NCI-H1417 treated with DMSO at 0.1 percent for 48 hours (cell line): Measurements from ENCODE around the gene RRP7A.
"Not testable (repeated sequence)": the region's sequence is repeated elsewhere in the genome, so short reads cannot be mapped to it uniquely, and the experiment has no call there.

Experiments
- DNase-seq: peaks from one replicate; lab custom pipeline; 2025; lab: John Stamatoyannopoulos, UW

The RRP7A gene, protein sequence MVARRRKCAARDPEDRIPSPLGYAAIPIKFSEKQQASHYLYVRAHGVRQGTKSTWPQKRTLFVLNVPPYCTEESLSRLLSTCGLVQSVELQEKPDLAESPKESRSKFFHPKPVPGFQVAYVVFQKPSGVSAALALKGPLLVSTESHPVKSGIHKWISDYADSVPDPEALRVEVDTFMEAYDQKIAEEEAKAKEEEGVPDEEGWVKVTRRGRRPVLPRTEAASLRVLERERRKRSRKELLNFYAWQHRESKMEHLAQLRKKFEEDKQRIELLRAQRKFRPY

DNA sequence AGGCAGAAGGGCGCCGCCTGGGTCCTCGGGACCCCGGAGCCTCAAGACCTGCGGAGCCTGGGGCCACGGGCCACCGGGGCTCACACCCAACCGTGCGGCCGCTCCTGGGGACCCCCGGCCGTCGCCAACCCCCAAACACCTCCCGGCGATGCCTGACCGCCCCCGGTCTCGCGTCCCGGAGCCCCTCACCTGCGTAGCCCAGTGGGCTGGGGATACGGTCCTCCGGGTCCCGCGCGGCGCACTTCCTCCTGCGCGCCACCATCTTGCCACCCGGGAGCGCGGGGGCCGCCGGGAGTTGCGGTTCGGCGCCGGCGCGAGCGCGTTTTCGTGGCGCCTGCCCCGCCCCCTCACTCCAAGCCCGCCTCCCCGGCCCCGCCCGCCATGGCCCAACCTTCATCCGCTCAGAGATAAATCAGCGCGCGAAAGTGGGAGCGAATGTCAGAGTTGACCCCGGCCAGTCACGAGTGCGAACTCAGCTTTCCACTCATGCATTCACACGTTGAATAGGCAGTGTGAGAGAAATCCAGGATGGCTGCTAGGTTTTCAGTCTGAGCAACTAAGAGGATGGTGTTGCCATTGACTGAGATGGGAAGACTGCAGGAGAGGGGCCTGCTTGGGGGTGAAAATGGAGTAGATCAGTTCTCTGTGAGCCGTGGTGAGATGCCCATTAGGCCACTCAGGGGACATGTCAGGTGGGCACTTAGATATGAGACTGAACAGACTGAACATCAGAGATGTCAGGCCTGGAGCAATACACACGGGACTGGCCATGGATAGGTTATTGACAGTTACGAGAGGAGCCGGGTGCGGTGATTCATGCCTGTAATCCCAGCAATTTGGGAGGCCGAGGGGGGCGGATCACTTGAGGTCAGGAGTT lies at the start of gene RRP7A:
Gene RRP7A, minus strand, starts transcription at position 272 of the 877 bp plus-strand sequence. Its CDS starts 10 bp downstream, at position 262.
- DNase-seq: no peak

DNA sequence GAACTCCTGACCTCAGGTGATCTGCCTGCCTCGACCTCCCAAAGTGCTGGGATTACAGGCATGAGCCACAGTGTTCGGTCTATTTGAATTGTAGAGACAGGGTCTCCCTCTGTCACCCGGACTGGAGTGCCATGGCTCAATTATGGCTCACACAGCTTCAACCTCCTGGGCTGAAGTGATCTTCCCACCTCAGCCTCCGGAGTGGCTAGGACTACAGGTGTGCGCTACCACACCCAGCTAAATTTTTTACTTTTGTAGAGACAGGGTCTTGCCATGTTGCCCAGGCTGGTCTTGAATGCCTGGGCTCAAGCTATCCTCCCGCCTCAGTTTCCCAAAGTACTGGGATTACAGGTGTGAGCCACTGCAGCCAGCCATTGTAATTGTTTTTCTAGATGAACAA lies 48.4 kb upstream of the RRP7A start:
- not testable (repeated sequence) for DNase-seq

DNA sequence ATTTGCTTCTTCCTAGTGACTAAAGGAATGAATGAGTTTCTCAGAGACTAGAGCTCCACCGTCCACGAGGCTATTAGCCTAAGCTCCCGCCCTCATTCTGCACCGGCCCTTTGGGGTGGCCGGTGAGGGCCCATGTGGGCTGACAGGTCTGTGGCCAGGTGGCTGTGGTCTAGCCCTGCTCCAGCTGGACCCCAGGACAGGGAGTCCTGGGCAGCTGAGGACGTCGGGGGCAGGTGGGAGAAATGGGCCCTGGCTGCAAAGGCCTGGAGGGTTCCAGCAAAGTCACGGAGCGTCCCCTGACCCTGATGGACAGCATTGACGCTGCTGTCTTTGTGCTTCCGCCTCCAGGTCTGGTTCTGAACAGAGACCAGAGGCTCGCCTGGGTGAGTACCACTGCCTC lies 46.4 kb upstream of the RRP7A start:
- DNase-seq: no peak

DNA sequence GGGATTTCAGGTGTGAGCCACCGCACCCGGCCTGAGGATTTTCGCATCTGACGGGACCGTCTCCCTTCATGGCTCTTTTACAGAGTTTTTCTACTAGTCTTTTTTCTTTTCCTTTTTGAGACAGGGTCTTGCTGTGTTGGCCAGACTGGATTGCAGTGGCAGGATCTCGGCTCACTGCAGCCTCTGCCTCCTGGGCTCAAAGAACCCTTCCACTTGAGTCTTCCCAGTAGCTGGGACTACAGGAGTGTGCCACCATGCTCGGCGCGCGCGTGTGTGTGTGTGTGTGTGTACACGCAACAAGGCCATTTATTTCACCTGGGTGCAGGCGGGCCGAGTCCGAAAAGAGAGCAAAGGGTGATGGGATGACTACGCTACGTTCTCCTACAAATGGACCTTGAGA lies 45.1 kb upstream of the RRP7A start:
- DNase-seq: no peak

DNA sequence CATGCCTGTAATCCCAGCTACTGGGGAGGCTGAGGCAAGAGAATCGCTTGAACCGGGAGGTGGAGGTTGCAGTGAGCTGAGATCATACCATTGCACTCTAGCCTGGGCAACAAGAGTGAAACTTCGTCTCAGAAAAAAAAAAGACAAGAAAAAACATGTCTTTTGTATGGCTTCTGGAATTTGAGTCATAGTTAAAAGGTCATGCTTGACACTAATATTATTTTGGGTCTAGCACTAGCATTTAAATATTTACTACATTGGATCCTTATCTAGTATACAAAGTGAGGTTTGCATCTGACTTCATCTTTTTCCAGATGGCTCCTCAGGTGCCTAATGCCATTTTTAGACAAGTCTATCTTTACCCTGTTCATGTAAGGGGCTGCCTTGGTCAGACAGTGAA lies 44.3 kb upstream of the RRP7A start:
- DNase-seq: not testable (repeated sequence)

DNA sequence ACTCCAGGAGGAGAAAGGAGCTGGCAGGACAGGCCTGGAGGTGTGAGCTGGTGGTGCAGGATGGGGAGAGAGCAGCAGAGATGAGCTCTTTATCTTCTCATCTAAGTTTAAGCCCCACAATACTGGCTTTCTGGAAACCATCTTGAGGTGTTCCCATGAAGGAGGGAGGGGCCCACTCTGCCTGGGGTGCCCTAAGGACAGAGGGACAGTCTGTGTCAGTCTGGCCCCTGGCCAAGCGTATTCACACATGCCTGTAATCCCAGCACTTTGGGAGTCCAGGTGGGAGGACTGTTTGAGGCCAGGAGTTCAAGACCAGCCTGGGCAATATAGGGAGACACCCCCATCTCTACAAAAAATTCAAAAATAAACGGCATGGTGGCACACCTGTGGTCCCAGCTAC lies 43.1 kb upstream of the RRP7A start:
- DNase-seq: no peak

DNA sequence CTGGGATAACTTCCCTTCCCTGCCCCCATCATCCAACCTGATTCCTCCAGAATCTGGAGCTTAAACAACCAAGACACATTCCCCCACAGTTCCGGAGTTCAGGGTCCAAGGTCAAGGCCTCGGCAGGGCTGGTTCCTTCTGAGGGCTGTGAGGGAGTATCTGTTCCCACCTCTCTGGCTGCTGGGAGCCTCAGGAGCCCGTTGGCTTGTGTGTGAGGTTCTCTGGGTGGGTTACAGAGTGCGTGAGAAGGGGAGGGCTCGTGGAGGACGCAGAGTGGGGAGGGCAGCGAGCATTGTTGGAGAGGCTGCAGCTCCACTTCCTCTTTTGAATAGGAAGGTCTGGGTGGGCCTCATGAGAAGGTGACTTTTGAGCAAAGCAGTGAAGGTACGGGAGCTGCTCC lies 42.7 kb upstream of the RRP7A start:
- no peak for DNase-seq

DNA sequence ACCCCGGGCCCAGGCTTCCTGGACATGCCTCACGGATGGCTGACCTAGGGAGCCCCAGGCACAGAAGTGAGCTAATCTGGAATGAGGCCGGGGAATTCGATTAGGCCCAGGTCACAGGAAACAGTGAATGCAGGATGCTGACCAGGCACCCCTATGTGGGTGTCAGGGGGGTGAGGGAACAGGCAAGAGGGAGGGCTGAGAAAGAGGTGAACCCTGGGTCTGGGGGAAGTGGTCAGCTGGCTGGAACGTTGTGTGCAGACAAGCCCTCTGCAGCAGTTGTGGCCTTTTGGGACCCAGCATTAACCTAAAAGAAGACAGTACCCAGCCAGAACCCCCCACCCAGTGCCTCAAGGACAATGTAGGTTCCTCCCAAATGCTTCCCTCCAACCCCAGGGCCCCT lies 42.3 kb upstream of the RRP7A start:
- DNase-seq: no peak

DNA sequence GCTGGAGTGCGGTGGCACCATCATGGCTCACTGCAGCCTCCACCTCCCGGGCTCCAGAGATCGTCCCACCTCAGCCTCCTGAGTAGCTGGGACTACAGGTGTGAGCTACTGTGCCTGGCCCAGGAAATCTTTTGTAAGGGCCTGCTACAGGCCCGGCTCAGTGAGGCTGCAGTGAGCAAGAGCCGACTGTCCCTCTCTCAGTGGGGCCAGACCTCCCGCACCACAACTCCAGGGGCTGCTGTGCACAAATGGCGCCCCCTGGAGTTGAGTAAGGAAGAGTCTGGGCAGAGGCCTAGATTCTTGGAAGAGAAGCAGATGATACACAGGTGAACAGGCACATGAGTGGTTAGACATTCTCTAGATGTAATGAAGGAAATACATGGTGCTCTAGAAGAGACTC lies 41.2 kb upstream of the RRP7A start:
- no peak for DNase-seq

DNA sequence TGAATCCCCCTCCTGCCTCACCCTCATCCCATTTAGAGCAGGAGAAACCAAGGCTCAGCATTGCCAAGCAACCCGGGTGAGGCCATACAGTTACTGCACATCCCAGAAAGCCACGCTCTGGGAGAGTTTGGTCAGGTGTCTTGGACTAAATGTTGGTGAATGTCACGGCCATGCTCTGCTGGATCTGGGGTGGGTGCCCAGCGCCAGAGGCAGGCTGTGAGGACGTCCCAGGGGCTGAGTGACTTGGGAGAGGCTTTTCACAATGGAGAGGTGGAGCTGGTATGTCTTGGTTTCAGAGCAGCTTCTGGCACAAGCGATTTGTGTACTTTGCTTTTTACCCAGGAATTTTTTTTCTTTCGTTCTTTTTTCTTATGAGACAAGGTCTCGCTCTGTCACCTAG lies 40.8 kb upstream of the RRP7A start:
- DNase-seq: no peak

DNA sequence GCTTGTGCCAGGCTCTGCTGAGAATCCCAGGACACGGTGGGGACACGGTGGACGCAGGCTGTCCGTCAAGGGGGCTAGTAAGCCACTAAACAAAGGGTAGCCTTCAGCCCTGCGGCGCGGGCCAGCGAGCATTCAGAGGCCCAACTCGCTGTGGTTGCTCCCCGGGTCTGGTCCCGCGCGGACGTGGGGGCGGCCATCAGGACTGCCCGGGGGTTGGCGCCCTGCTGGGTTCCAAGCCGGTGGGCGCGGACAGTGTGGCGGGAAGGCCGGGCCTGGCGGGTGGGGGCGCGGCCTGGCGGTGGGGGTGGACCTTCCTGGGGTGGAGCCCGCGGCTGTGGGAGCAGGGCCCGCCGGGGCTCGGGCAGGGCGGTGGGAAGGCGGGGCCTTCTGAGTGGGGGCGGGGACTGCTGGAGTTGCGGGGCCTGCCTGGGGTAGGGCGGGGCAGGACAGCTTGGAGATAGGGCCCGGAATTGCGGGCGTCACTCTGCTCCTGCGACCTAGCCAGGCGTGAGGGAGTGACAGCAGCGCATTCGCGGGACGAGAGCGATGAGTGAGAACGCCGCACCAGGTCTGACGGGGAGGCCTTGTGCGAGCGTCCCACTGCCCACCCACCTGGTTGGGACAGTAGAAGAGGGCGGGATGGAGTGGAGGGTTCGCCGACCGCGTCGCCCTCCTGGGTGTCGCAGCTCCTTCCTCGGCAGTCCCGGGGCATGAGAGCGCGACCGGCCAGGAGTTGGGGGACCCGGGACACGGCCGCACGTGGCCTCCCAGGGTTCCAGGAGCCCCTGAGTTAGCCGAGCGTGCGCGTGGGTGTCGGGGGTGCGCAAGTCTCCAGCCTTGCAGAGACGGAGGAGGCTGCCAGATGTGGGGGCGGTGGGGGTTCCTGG lies 34.1 kb upstream of the RRP7A start, which contains the start of gene SERHL2:
Gene SERHL2, plus strand, starts transcription at position 482 of the 887 bp plus-strand sequence. Its CDS starts 65 bp downstream, at position 547.
- DNase-seq: no peak

DNA sequence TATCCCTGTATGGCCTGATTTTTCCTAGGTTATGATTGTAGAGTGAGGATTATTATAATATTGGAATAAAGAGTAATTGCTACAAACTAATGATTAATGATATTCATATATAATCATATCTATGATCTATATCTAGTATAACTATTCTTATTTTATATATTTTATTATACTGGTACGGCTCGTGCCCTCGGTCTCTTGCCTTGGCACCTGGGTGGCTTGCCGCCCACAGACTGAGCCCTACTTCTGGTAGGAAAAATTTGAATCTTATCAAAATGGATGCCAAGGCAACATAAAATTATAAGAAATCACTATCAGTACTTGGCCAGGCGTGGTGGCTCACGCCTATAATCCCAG lies 32.7 kb upstream of the RRP7A start:
- DNase-seq: not testable (repeated sequence)

DNA sequence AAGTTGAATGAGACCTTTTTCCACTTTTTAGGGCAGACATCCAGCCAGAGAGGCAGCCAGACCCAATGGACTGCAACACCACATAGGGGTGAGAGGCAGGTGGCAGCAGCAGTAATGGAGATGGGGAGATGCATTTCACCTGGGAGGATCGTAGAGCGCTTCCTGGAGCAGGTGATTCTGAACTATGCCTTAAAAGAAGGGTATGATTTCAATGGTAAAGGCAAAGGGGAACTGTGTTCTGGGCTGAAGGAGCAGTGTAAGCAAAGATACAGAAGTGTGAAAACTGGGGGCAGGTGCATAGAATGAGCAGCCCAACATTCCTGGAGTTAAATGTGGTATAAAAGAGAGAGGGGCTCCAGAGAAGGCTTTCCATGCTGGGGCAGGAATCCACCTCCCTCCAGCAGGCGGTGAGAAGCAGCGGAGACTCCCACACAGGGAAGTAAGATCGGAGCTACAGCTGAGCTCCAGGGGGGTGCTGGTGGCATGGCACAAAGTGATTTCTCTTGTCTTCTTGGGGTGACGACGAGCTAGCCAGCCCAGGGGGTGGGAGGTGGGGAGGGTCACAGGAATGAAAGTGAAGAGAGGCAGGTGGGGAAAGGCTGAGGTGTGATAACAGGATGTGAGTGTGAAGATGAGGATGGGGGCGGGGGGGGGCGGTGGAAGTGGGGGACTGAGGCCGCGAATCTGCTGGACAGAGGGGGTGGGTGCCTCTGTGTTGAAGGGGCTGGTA lies 29.9 kb upstream of the RRP7A start:
- no peak for DNase-seq

DNA sequence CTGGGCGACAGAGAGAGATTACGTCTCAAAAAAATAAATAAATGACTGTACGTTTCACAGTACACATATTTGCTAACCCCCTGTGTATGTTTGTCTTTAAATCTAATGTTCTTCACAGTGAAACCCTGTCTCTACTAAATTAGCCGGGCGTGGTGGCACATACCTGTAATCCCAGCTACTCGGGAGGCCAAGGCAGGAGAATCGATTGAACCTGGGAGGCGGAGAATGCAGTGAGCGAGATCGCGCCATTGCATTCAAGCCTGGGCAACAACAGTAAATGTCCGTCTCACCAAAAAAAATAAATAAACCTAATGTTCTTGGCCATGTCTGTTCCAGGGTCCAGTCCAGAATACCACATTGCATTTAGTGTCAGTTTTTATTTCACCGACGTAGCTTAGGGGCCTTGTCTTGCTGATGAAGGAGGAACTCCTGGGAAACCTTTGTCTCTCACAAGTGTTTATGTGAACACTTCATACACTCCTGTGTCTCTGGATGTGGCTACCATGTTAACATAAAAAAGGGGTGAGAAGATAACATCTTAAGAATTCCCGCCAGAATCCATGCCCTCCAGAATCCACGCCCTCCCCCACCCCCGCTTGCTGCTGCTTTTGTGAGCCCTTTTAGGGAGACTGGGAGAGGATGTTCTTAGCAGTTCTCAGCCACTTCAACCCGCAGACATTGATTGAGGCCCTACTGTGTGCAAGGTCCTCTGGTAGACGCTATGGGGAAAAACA lies 29.2 kb upstream of the RRP7A start:
- DNase-seq: no peak

DNA sequence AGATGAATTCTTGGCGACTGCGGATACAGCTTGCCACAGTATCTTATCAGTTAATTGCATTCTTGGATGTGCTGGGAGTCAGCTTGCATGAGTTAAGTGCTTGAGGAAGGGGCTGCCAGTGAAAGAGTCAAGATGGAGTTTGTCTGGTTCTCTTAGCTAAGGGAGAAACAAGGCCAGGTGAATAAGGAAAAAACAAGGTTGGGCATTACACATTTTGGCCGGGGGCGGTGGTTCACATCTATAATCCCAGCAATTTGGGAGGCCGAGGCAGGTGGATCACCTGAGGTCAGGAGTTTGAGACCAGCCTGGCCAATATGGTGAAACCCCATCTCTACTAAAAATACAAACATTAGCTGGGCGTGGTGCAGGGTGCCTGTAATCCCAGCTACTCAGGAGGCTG lies 28.5 kb upstream of the RRP7A start:
- not testable (repeated sequence) for DNase-seq

DNA sequence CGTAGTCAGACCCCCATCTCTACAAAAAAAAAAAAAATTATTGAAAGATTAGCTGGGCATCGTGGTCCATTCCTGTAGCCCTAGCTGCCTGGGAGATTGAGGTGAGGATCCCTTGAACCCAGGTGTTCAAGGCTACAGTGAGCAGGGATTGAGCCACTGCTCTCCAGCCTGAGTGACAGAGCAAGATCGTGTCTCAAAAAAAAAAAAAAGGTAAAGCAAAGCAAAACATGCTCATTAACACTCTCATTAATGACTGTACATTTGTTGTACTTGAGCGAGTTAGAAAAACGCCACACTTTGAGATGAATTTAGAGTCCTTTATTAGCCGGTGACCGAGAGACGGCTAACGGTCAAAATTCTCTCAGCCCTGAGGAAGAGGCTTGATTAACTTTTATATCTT lies 28.0 kb upstream of the RRP7A start:
- DNase-seq: no peak

DNA sequence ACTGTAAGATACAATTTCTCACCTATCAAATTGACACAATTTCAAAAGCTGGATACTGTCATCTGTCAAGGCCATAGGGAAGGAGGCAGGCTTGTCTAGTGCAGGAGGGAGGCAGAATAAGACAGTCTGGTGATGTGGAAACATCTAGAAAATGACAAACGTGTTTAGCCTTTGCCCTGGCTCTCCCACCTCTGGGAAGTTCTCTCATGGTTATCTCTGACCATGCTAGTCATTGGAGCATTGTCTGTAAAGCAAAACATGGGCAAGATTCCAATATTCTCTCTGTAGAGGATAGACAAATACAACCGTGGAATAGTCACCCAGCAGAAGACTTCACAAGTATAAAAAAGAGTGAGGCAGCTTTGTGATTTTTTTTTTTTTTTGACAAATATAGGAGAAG lies 25.1 kb upstream of the RRP7A start:
- DNase-seq: no peak

DNA sequence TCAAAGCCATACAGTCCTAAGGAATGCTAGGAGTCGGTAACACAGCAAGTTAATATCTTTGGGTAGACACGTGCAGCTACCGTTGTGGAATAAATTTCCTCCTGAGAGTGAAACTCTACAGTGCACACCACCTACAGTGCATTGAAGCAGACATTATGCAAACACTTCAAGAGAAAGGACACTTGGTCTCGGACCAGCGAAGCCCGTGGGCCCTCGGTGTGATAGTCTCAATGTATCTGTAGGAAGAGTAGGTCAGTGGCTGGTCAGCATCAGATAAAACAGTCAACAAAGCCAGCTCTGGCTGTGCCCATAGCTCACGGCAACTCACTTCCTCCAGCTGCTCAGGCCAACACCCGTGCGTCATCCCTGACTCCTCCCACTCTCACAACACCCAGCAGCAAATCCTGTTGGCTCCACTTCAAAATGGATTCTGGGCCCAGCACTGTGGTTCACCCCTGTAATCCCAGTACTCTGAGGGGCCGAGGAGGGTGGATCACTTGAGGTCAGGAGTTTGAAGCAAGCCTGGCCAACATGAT lies 19.7 kb upstream of the RRP7A start:
- DNase-seq: not testable (repeated sequence)

DNA sequence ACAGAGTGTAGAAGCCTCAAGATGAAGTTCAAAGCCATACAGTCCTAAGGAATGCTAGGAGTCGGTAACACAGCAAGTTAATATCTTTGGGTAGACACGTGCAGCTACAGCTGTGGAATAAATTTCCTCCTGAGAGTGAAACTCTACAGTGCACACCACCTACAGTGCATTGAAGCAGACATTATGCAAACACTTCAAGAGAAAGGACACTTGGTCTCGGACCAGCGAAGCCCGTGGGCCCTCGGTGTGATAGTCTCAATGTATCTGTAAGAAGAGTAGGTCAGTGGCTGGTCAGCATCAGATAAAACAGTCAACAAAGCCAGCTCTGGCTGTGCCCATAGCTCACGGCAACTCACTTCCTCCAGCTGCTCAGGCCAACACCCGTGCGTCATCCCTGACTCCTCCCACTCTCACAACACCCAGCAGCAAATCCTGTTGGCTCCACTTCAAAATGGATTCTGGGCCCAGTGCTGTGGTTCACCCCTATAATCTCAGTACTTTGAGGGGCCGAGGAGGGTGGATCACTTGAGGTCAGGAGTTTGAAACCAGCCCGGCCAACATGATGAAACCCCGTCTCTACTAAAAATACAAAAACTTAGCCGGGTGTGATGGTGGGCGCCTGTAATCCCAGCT lies 17.7 kb upstream of the RRP7A start:
- DNase-seq: not testable (repeated sequence)

DNA sequence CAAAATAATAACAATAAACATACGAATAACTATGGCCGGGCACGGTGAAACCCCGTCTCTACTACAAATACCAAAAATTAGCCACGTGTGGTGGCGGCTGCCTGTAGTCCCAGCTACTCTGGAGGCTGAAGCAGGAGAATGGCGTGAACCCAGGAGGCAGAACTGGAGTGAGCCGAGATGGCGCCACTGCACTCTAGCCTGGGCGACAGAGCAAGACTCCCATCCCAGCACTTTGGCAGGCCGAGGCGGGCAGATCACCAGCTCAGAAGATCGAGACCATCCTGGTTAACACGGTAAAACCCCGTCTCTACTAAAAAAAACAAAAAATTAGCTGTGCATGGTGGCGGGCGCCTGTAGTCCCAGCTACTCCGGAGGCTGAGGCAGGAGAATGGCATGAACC lies 17.0 kb upstream of the RRP7A start:
- DNase-seq: not testable (repeated sequence)
